ENCODE measurements around the gene DCLK1. TPM values are rescaled to one million over a fixed set of nuclear protein-coding genes. Genes with fewer than 3 reads are reported as not detected.

DCLK1 gene
- total RNA-seq, 1 experiment from 2014 or later, result 36.2 TPM

DNA sequence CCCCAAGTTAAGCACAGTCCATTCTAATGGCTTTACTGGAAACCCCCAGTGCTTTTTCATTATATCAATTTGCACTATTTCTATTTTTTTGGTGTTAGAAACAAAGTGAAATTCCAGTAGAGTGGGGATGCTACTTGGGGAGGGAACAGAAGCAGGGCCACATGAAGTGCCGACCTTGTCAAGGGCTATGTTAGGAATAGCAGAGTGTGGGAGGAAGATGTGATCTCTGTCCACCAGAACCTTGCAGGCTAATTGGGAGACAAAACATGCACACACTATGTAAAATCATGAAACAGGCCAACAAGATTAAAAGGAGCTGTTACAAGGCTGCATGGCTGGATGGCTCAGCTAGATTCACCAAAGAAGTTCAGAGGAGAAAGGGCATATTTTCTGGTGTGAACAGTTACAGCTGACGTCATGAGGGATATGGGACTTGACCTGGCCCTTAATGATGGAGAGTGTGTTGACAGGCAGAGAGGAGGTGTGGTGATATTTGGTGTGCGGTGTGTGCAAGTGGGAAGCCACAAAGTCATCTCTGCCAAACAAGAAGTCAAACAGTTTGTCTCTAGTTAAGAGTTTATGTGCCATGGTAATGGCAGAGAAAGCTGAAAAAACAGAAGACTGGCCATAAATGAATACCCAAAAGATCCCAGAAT is 336.3 kb downstream of the DCLK1 start:
- no peak overlapping the region for H2BK12ac ChIP-seq (ENCODE audit: insufficient read length, low read depth, low read length)
- WGBS (ENCODE audit: extremely low coverage, insufficient read length, low lambda C conversion rate), result no CpG with 5 or more reads among the region's 3 CpGs
- no peak overlapping the region for H2BK120ac ChIP-seq (ENCODE audit: low read depth, low read length, poor library complexity, severe bottlenecking)
- H3K23ac ChIP-seq (ENCODE audit: insufficient read length, low read depth, low read length), result no peak overlapping the region
- no peak overlapping the region for H3K14ac ChIP-seq (ENCODE audit: insufficient read depth, low read length)
- H3K27ac ChIP-seq (ENCODE audit: insufficient read length, low read depth, low read length), result no peak overlapping the region
- H3K9ac ChIP-seq (ENCODE audit: extremely low read depth, insufficient read length, low read length), result no peak overlapping the region
- no peaks in the 10 kb centered on the region for H3K9me3 ChIP-seq (ENCODE audit: control insufficient read depth, low read depth, low read length)
- no peaks in the 10 kb centered on the region for H3K36me3 Mint-ChIP-seq (ENCODE audit: insufficient read depth in 1 of 3, low read depth in 3 of 3)
- no peaks in the 10 kb centered on the region for H3K79me2 ChIP-seq (ENCODE audit: insufficient read depth, low read length)
- no peak overlapping the region for H3T11ph ChIP-seq (ENCODE audit: low read length)
- H3K79me1 ChIP-seq (ENCODE audit: insufficient read depth, low read depth, low read length, poor library complexity, severe bottlenecking), result no peaks in the 10 kb centered on the region
- no peak overlapping the region for H3K4ac ChIP-seq (ENCODE audit: low read depth, low read length)
- peaks cover 10 to 12% of the 10 kb centered on the region in 2 experiments for H3K4me1 Mint-ChIP-seq
- no peak overlapping the region for H2AK5ac ChIP-seq (ENCODE audit: insufficient read length, low read length)
- no peak overlapping the region for H3K18ac ChIP-seq (ENCODE audit: insufficient read length, low read depth, low read length)
- no peaks in the 10 kb centered on the region for H3K27me3 ChIP-seq (ENCODE audit: insufficient read depth, low read length)
- H3K4me1 ChIP-seq (ENCODE audit: insufficient read depth, low read length), result no peaks in the 10 kb centered on the region
- no peaks in the 10 kb centered on the region for H3K23me2 ChIP-seq (ENCODE audit: insufficient read length, low read depth, low read length, poor library complexity, severe bottlenecking)
- H4K20me1 ChIP-seq (ENCODE audit: control insufficient read depth, insufficient read depth, insufficient read length), result no peaks in the 10 kb centered on the region
- no peaks in the 10 kb centered on the region for H3K27me3 Mint-ChIP-seq (ENCODE audit: low read depth)
- no peaks in the 10 kb centered on the region for H3K9me3 Mint-ChIP-seq
- DNase-seq, result no peak
- no peak overlapping the region for H2BK5ac ChIP-seq (ENCODE audit: insufficient read length, low read length)
- H4K5ac ChIP-seq (ENCODE audit: insufficient read length, low read depth, low read length), result no peak overlapping the region
- no peak overlapping the region for H2BK15ac ChIP-seq (ENCODE audit: low read depth, low read length)
- H2AFZ ChIP-seq (ENCODE audit: low read length), result no peak overlapping the region
- no peak overlapping the region for H4K8ac ChIP-seq (replicated peaks; ENCODE audit: insufficient read length, low read depth, low read length)
- no peak for TF ChIP-seq CTCF (conservative IDR thresholded peaks at IDR 0.05)
- H3K56ac ChIP-seq (ENCODE audit: insufficient read length, low read depth, low read length), result no peak overlapping the region
- H3K4me2 ChIP-seq (ENCODE audit: insufficient read depth, insufficient read length, low read length), result no peak overlapping the region
- H4K91ac ChIP-seq (ENCODE audit: insufficient read length, low read depth, low read length), result no peak overlapping the region
- no peak overlapping the region for H2BK20ac ChIP-seq (ENCODE audit: low read depth, low read length, poor library complexity, severe bottlenecking)
- H3K27ac Mint-ChIP-seq, result peak overlapping the region in 1 of 3 experiments; percentile 21; a peak in 1 of 7 replicates
- no peak overlapping the region for H3K4me3 Mint-ChIP-seq
